GM12865 (cell line): ENCODE measurements around the gene AIDA.
"Not testable (repeated sequence)": the region's sequence is repeated elsewhere in the genome, so short reads cannot be mapped to it uniquely, and the experiment has no call there.

Source experiments
- DNase-seq: peaks from one replicate; pipeline ENCODE4 v3.0.0; 2010; ENCODE audit warnings: low read depth
- H3K4me3 ChIP-seq: 2 replicates; pipeline ENCODE4 v1.5.1; 2011; ENCODE audit warnings: mild to moderate bottlenecking, low read depth, low read length, control low read depth
- TF ChIP-seq, protein P1 (sequence below): IDR thresholded peaks from 2 replicates; pipeline ENCODE4 v1.5.1; 2011; ENCODE audit warnings: low read length, control low read depth, low read depth, inconsistent platforms; ENCODE audit not compliant: insufficient read depth; ENCODE audit errors: missing control alignments

AIDA gene

DNA sequence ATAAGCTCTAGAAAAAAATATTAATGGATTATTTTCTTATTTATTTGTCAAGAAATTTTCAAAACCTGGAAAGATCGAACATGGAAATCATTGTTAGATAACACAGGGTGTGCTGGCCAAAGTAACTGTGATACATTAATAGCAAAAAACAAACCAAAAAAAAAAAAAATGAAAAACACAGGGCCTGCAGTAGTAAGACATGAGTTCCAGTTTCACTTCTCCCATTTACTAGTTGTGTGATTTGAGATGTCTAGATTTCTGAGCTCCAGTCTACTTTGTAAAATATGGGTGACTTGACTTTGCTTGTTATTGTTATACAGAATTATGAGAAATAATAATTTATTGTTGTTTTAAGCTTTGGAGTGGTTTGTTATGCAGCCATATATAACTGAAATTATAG is 38.4 kb upstream of the AIDA start:
- TF ChIP-seq, protein P1, sequence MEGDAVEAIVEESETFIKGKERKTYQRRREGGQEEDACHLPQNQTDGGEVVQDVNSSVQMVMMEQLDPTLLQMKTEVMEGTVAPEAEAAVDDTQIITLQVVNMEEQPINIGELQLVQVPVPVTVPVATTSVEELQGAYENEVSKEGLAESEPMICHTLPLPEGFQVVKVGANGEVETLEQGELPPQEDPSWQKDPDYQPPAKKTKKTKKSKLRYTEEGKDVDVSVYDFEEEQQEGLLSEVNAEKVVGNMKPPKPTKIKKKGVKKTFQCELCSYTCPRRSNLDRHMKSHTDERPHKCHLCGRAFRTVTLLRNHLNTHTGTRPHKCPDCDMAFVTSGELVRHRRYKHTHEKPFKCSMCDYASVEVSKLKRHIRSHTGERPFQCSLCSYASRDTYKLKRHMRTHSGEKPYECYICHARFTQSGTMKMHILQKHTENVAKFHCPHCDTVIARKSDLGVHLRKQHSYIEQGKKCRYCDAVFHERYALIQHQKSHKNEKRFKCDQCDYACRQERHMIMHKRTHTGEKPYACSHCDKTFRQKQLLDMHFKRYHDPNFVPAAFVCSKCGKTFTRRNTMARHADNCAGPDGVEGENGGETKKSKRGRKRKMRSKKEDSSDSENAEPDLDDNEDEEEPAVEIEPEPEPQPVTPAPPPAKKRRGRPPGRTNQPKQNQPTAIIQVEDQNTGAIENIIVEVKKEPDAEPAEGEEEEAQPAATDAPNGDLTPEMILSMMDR = no peak
- no peak overlapping the region for H3K4me3 ChIP-seq
- DNase-seq = peak; percentile 33

DNA sequence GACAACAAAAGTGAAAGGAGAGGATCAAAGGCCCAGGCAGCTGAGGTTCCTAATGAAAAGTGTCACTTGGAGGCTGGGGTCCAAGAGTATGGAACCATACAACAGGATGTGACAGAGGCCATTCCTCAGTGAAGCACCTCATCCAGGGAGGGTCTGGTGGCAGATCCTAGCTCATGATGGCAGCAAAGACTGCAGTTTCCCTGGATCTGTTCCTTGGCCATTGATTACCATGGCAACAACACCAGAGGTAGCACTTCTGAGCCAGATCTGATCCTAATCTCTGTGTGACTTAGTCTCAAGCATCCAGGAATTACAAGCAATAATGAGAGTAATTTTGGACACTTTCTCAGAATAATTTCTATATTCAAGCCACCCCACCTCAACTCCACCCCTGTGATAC is 37.6 kb upstream of the AIDA start:
- TF ChIP-seq, protein P1 = no peak
- H3K4me3 ChIP-seq = no peak overlapping the region
- DNase-seq = no peak

DNA sequence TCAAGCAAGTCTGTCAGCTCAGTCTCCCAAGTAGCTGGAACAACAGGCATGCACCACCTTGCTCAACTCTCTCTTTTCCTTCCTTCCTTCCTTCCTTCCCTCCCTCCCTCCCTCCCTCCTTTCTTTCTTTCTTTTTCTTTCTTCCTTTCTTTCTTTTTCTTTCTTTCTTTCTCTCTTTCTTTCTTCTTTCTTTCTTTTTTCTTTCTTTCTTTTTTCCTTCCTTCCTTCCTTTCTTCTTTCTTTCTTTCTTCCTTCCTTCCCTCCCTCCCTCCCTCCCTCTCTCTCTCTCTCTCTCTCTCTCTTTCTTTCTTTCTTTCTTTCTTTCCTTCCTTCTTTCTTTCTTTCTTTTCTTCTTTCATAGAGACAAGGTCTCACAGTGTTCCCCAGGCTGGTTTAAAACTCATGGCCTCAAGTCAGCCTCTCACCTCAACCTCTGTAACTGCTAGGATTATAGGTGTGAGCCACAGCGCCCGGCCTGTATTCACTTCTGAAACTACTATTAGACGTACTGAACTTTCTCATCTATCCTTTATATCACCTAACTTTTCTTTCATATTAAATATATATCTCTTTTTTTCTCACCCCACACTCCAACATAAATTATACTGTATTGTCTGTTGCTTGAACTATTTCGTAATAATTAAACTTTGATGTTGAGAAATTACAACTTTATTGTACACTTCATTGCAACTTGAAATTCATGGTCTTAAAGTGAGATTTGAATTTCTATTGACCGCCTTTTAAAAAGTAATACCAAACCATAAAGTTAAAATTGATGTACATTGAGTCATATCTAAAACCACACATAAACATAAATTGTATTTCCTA is 29.6 kb upstream of the AIDA start:
- not testable (repeated sequence) for H3K4me3 ChIP-seq, DNase-seq

DNA sequence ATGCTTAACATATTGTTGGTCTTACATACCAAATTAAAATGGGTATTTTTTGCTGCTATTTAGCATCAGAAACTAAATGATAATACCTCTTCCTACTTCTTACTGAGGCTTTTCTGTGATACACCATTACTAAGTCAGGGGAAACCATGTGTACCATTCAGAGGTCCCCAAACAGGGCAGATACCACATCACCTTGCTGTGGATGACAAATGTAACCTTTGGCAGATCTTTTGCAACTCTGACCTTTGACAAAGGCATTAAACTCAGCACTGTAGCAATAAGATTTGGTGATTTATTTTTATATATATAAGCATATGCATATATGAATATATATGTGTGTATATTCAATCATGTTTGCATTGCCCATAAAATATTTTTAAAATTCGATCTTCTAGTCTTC is 27.6 kb upstream of the AIDA start:
- H3K4me3 ChIP-seq = no peak overlapping the region
- TF ChIP-seq, protein P1 = no peak
- no peak for DNase-seq

DNA sequence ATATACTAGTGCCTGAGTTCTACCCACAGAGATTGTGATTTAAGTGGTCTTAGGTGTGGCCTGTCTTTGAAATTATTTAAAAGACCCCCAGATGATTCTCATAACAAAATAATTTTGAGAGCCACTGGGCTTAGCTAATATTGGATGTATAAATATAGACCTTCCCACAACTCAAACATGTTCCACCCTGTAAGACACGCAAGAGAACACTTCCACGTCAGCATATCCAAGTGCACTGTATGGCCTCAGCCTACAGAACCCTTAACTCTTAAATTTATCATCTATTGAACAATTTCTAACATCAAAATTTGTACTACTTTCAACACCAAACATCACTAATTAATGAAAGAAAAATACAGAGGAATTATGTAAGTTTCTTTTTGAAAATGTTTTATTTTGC is 27.2 kb upstream of the AIDA start:
- H3K4me3 ChIP-seq = no peak overlapping the region
- TF ChIP-seq, protein P1 = no peak
- no peak for DNase-seq

DNA sequence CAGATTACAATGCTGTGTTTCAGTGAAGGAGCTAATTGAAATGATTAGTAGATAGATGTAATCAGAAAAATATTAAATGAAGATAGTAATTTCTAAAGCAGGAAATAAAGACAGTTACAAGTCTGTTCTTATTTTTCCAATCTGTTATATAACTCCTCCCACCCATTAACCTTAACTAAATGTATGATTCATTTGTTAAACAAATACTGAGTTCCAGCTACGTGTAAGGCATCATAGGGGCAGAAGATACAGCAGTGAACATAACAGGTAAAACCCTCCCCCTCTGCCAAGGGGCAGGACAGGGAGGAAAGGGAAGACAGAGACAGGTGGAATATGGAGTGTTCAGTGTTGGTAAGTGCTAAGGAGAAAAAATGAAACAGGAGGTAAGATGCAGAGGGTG is 24.7 kb upstream of the AIDA start, which contains the start of gene FAM177B:
Gene FAM177B (plus strand): TSS at position 231 of the 400 bp plus-strand sequence. CDS start 9,344 bp downstream, outside the sequence.
- no peak for DNase-seq
- TF ChIP-seq, protein P1 = no peak
- no peak within 1 kb of the TSS for H3K4me3 ChIP-seq

DNA sequence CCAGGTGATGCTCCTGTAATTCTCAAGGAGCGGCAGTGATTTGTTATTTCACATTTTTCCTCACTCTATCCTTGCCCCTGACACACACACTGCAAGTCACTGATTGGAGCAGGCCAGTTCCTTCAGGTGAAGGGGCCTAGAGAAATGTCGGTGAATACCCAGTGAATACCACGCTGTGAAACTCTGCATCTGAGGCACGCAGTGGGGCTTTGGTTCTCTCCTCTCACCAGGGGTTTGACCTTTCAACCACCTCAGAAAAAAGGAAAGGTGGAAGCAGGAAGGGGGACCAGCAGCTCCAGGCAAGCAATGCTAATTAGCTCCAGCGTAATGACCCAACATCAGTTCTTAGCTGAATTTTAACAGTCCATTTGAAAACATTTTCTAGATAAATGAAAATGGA is 24.2 kb upstream of the AIDA start:
- DNase-seq = no peak
- TF ChIP-seq, protein P1 = no peak
- H3K4me3 ChIP-seq = no peak overlapping the region
